Measurements from ENCODE around the gene POLR2J3.
"Not testable (repeated sequence)": the region's sequence is repeated elsewhere in the genome, so short reads cannot be mapped to it uniquely, and the experiment has no call there.

DNA sequence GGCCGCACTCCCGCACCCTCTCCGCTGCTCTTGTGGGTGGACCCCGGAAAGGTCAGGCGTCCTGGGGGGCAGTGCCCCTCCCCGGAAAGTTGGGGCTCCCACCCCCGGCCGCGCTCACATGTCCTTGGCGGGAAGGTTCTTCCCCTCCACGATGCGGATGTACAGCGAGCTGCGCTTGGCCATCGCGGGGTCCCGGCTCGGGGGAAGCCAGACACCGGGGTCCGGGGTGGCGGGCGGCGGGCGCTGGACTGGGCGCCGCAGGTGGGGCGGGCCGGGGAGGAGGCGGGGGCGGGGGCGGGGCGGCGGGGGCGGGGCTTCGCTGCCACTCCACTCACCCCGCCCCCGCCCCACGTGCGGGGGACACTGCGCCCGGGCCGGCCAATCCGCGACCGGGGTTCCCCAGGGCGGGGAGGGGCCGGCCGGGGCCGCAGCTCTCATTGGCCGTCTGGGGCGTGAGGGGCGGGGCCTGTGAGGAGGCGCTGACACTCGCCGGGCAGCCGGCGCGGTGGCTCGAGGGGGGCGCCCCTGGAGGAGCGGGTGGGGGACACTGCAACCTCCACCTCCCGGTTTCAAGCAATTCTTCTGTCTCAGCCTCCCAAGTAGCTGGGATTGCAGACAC, 44.2 kb upstream of the POLR2J3 start, which contains the start of gene RASA4:
- TF ChIP-seq POLR2AphosphoS5 (IDR thresholded peaks at IDR 0.05; ENCODE audit: low read depth, low read length) = not testable (repeated sequence)
- TF ChIP-seq, protein P1, sequence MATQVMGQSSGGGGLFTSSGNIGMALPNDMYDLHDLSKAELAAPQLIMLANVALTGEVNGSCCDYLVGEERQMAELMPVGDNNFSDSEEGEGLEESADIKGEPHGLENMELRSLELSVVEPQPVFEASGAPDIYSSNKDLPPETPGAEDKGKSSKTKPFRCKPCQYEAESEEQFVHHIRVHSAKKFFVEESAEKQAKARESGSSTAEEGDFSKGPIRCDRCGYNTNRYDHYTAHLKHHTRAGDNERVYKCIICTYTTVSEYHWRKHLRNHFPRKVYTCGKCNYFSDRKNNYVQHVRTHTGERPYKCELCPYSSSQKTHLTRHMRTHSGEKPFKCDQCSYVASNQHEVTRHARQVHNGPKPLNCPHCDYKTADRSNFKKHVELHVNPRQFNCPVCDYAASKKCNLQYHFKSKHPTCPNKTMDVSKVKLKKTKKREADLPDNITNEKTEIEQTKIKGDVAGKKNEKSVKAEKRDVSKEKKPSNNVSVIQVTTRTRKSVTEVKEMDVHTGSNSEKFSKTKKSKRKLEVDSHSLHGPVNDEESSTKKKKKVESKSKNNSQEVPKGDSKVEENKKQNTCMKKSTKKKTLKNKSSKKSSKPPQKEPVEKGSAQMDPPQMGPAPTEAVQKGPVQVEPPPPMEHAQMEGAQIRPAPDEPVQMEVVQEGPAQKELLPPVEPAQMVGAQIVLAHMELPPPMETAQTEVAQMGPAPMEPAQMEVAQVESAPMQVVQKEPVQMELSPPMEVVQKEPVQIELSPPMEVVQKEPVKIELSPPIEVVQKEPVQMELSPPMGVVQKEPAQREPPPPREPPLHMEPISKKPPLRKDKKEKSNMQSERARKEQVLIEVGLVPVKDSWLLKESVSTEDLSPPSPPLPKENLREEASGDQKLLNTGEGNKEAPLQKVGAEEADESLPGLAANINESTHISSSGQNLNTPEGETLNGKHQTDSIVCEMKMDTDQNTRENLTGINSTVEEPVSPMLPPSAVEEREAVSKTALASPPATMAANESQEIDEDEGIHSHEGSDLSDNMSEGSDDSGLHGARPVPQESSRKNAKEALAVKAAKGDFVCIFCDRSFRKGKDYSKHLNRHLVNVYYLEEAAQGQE (IDR thresholded peaks at IDR 0.05; ENCODE audit: insufficient read depth in 1 of 2, low read depth in 2 of 2, low read length in 2 of 2) = not testable (repeated sequence)

All from PFSK-1 (cell line).